ENCODE data around the gene NLK.

GRCh38 chr17:28010406-28010805 lies 32.1 kb upstream of the NLK start:
- TF ChIP-seq POLR2A (IDR thresholded peaks at IDR 0.05) (no peak), CTCF (IDR thresholded peaks at IDR 0.05) (no peak)

Measured in tibial nerve (tissue), 3 donors.